H1 (cell line): ENCODE results near the gene COL27A1. TPM values are rescaled to one million over a fixed set of nuclear protein-coding genes. Genes with fewer than 3 reads are reported as not detected.

Experiments
- CTCF ChIA-PET: fragments of 300-600 bp; sonication (Branson Sonifier 250); formaldehyde crosslinking; loops from one replicate; lab custom pipeline; 2021; ENCODE audit not compliant: partially characterized antibody; lab: Charles Lee
- POLR2A ChIA-PET: fragments of 300-600 bp; sonication (Branson Sonifier 250); formaldehyde crosslinking; loops from one replicate; lab custom pipeline; 2021; ENCODE audit warnings: inconsistent platforms; ENCODE audit not compliant: partially characterized antibody; lab: Charles Lee
- DNase-seq, 2 experiments: peaks; one replicate each; pipeline versions ENCODE4 v3.0.0 to v3.0.0-alpha.2; 2010 to 2022; ENCODE audit warnings: low spot score in 2 of 2, low read depth in 1 of 2, mixed read lengths in 1 of 2
- FAIRE-seq: peaks from 2 replicates; lab custom pipeline; 2011; peaks lifted over from hg19 to GRCh38; lab: Jason Lieb, UNC
- H2AFZ ChIP-seq: 2 replicates; pipeline ENCODE4 v1.8.1; 2012; ENCODE audit warnings: low read length, inconsistent platforms
- H2AK5ac ChIP-seq: 2 replicates; pipeline ENCODE4 v1.6.1; 2013; ENCODE audit warnings: low read depth, low read length
- H2BK120ac ChIP-seq: replicated peaks from 2 replicates; pipeline ENCODE3; 2013; ENCODE audit warnings: low read depth, low read length, inconsistent platforms
- H2BK12ac ChIP-seq: 2 replicates; pipeline ENCODE4 v1.6.1; 2013; ENCODE audit warnings: low read depth, low read length
- H2BK15ac ChIP-seq: 2 replicates; pipeline ENCODE4 v1.6.1; 2013; ENCODE audit warnings: low read length
- H2BK20ac ChIP-seq: 2 replicates; pipeline ENCODE4 v1.6.1; 2013; ENCODE audit warnings: low read length
- H2BK5ac ChIP-seq: 2 replicates; pipeline ENCODE4 v1.6.1; 2013; ENCODE audit warnings: low read depth, low read length
- H3K14ac ChIP-seq: 2 replicates; pipeline ENCODE4 v1.6.1; 2013; ENCODE audit warnings: inconsistent platforms; ENCODE audit not compliant: insufficient read length
- H3K18ac ChIP-seq: 2 replicates; pipeline ENCODE4 v1.6.1; 2013; ENCODE audit warnings: low read length; ENCODE audit errors: extremely low read depth
- H3K23ac ChIP-seq: 2 replicates; pipeline ENCODE4 v1.6.1; 2013; ENCODE audit warnings: inconsistent platforms; ENCODE audit not compliant: insufficient read length
- H3K23me2 ChIP-seq: 2 replicates; pipeline ENCODE4 v1.6.1; 2013; ENCODE audit warnings: low read depth, low read length
- H3K27ac ChIP-seq: 2 replicates; pipeline ENCODE4 v1.6.1; 2011; ENCODE audit warnings: low read depth, low read length, inconsistent platforms
- H3K27me3 ChIP-seq, 4 experiments: replicated peaks in 1 of 4; 1 replicate in 1 of 4; 2 replicates in 3 of 4; pipeline versions ENCODE4 v1.6.1 to v1.8.1; 2011 to 2013; ENCODE audit warnings: low read length in 3 of 4, mild to moderate bottlenecking in 3 of 4, inconsistent platforms in 2 of 4, mixed read lengths in 2 of 4, moderate library complexity in 1 of 4; ENCODE audit not compliant: control insufficient read depth in 3 of 4, insufficient read depth in 3 of 4; ENCODE audit errors: extremely low read depth in 1 of 4
- H3K36me3 ChIP-seq, 4 experiments: 2 replicates each; pipeline versions ENCODE4 v1.6.1 to v1.8.1; 2011 to 2013; ENCODE audit warnings: mild to moderate bottlenecking in 4 of 4, low read length in 3 of 4, moderate library complexity in 2 of 4, control low read depth in 1 of 4, inconsistent platforms in 1 of 4; ENCODE audit not compliant: insufficient read depth in 4 of 4, control insufficient read depth in 2 of 4
- H3K4ac ChIP-seq: replicated peaks from 2 replicates; pipeline ENCODE3; 2013; ENCODE audit warnings: low read length, low read depth, mixed read lengths, inconsistent platforms; ENCODE audit not compliant: insufficient read length
- H3K4me1 ChIP-seq, 4 experiments: replicated peaks in 1 of 4; 1 replicate in 1 of 4; 2 replicates in 3 of 4; pipeline versions ENCODE4 v1.6.1 to v1.8.1; 2011 to 2013; ENCODE audit warnings: low read length in 3 of 4, inconsistent platforms in 2 of 4, mixed read lengths in 1 of 4; ENCODE audit not compliant: insufficient read depth in 4 of 4, control insufficient read depth in 3 of 4
- H3K4me2 ChIP-seq, 2 experiments: 2 replicates each; pipeline versions ENCODE4 v1.6.1 to v1.8.1; 2011 to 2013; ENCODE audit warnings: low read depth in 2 of 2, low read length in 2 of 2, control low read depth in 1 of 2, inconsistent platforms in 1 of 2, mild to moderate bottlenecking in 1 of 2; ENCODE audit not compliant: insufficient read depth in 1 of 2
- H3K4me3 ChIP-seq, 4 experiments: fragments of 200-600, 300-600 bp in 1 of 4; sonication (generic), shearing (Covaris generic), sonication (Bioruptor Twin) in 1 of 4; 2 replicates each; pipeline versions ENCODE4 v1.5.1 to v1.8.1; 2011 to 2016; ENCODE audit warnings: low read length in 4 of 4, low read depth in 3 of 4, control low read depth in 2 of 4, inconsistent platforms in 2 of 4, mild to moderate bottlenecking in 2 of 4, mixed read lengths in 1 of 4, moderate library complexity in 1 of 4; ENCODE audit not compliant: insufficient read depth in 2 of 4; ENCODE audit errors: extremely low read depth in 1 of 4
- H3K56ac ChIP-seq: replicated peaks from 2 replicates; pipeline ENCODE3; 2013; ENCODE audit warnings: low read depth, mild to moderate bottlenecking, mixed read lengths, low read length, inconsistent platforms; ENCODE audit not compliant: insufficient read length
- H3K79me1 ChIP-seq: 2 replicates; pipeline ENCODE4 v1.6.1; 2013; ENCODE audit warnings: low read depth, low read length, control low read depth
- H3K79me2 ChIP-seq, 2 experiments: 2 replicates each; pipeline versions ENCODE4 v1.6.1 to v1.8.1; 2012 to 2013; ENCODE audit warnings: low read length in 2 of 2, mild to moderate bottlenecking in 2 of 2, inconsistent platforms in 1 of 2; ENCODE audit not compliant: insufficient read depth in 2 of 2, control insufficient read depth in 1 of 2
- H3K9ac ChIP-seq, 4 experiments: replicated peaks in 1 of 4; 1 replicate in 1 of 4; 2 replicates in 3 of 4; pipeline versions ENCODE4 v1.6.1 to v1.8.1; 2011 to 2013; ENCODE audit warnings: low read depth in 3 of 4, low read length in 3 of 4, control low read depth in 2 of 4, mild to moderate bottlenecking in 2 of 4, moderate library complexity in 2 of 4, inconsistent platforms in 1 of 4; ENCODE audit errors: extremely low read depth in 1 of 4
- H3K9me3 ChIP-seq, 2 experiments: 2 replicates each; pipeline versions ENCODE4 v1.6.1 to v1.8.1; 2012 to 2013; ENCODE audit warnings: mild to moderate bottlenecking in 2 of 2, moderate library complexity in 2 of 2, control low read depth in 1 of 2, inconsistent platforms in 1 of 2, low read depth in 1 of 2, low read length in 1 of 2, mixed read lengths in 1 of 2; ENCODE audit not compliant: insufficient read depth in 2 of 2
- H4K20me1 ChIP-seq, 2 experiments: replicated peaks in 1 of 2; 2 replicates each; pipeline versions ENCODE3 to v1.8.1; 2011 to 2013; ENCODE audit warnings: inconsistent platforms in 2 of 2, low read length in 2 of 2, mild to moderate bottlenecking in 1 of 2; ENCODE audit not compliant: insufficient read depth in 2 of 2, control insufficient read depth in 1 of 2
- H4K5ac ChIP-seq: 2 replicates; pipeline ENCODE4 v1.6.1; 2013; ENCODE audit warnings: low read length, low read depth, mixed read lengths, inconsistent platforms; ENCODE audit not compliant: insufficient read length
- H4K8ac ChIP-seq: 2 replicates; pipeline ENCODE4 v1.8.0; 2013; ENCODE audit warnings: mild to moderate bottlenecking, moderate library complexity, low read length, inconsistent platforms; ENCODE audit not compliant: insufficient read depth; ENCODE audit errors: extremely low read depth
- H4K91ac ChIP-seq: replicated peaks from 2 replicates; pipeline ENCODE3; 2013; ENCODE audit warnings: low read length, mixed read lengths, inconsistent platforms; ENCODE audit not compliant: insufficient read length
- SUZ12 ChIP-seq: fragments of 200-600 bp; sonication (generic); IDR thresholded peaks from 2 replicates; pipeline ENCODE4 v1.6.1; 2012; ENCODE audit warnings: mild to moderate bottlenecking, inconsistent platforms, low read length, moderate library complexity, mixed read lengths
- WGBS, 2 experiments: shearing (Covaris generic) in 1 of 2; methylation state at CpG; one replicate each; pipeline versions ENCODE4 v1.1.6 to v1.1.7; 2013 to 2015; ENCODE audit warnings: low lambda C conversion rate in 2 of 2, mixed read lengths in 2 of 2, inconsistent platforms in 1 of 2, low coverage in 1 of 2, missing lambda C conversion rate in 1 of 2; ENCODE audit not compliant: insufficient replicate concordance in 2 of 2, insufficient coverage in 1 of 2, insufficient read length in 1 of 2; ENCODE audit errors: extremely low coverage in 1 of 2, missing lambda C conversion rate in 1 of 2; 5-methylcytosine and 5-hydroxymethylcytosine counted together
- polyA plus RNA-seq, 7 experiments: library from polyadenylated mRNA; depleted of rRNA in 3 of 7; stranded (reverse) in 5 of 7; unstranded in 2 of 7; fragments of >200 nt in 5 of 7; fragments of 200-250 nt in 2 of 7; gene quantifications; 1 replicate in 5 of 7; 2 replicates in 1 of 7; 4 replicates in 1 of 7; pipeline versions ENCODE4 v1.2.1 to v1.2.3, GENCODE V29; 2011 to 2013; ENCODE audit warnings: missing spikeins in 2 of 7, mixed read lengths in 2 of 7
- total RNA-seq: library from RNA; stranded (reverse); fragmentation: NEBNext Ultra II Directional; extraction: Animal tissue kit (Norgen Biotek cat#: 25700); gene quantifications from 2 replicates; pipeline ENCODE4 v1.2.1, GENCODE V29; 2021

COL27A1 gene
- total and polyA plus RNA-seq, 2 of the 8 experiments (the other 6 are each of a cell fraction or from before 2014, with no cell fraction given), result 15.1 to 22.8 TPM

GRCh38 chr9:114355821-114356220 is 200.5 kb downstream of the COL27A1 start:
- no peaks in the 10 kb centered on the region for H3K4me1 ChIP-seq
- CTCF ChIA-PET, result interaction anchor here (0.8 to 1.7 kb wide), 7 partner anchors 8 to 298 kb away, joined by 3 to 5 read pairs (median 4); no protein-coding TSS in a partner anchor
- DNase-seq, result no peak
- no peaks in the 10 kb centered on the region for H3K23me2 ChIP-seq
- no peaks in the 10 kb centered on the region for H3K27me3 ChIP-seq
- no peak overlapping the region for H2BK12ac ChIP-seq
- H3K36me3 ChIP-seq, result peaks cover 11 to 60% (median 39%) of the 10 kb centered on the region in 4 experiments
- no peak overlapping the region for H3K4me3 ChIP-seq
- no peaks in the 10 kb centered on the region for H3K79me2 ChIP-seq
- POLR2A ChIA-PET, result interaction anchor here (1.1 to 2.1 kb wide), 8 partner anchors 11 to 40 kb away, joined by 3 to 8 read pairs (median 4); no protein-coding TSS in a partner anchor
- no peak overlapping the region for H2BK5ac ChIP-seq
- no peak overlapping the region for H3K23ac ChIP-seq
- no peak overlapping the region for H3K4me2 ChIP-seq
- no peaks in the 10 kb centered on the region for H3K9me3 ChIP-seq
- no peak overlapping the region for H2AK5ac ChIP-seq
- no peak overlapping the region for H3K4ac ChIP-seq
- 88% methylated on average over 6 of the region's 6 CpGs; no CpG with 5 or more reads in 1 of the 2 experiments for WGBS, 2 experiments
- H2AFZ ChIP-seq, result no peak overlapping the region
- H2BK15ac ChIP-seq, result no peak overlapping the region
- H4K91ac ChIP-seq, result no peak overlapping the region
- H4K5ac ChIP-seq, result no peak overlapping the region
- H3K9ac ChIP-seq, result no peak overlapping the region
- H4K20me1 ChIP-seq, result peaks cover 0 to 3% of the 10 kb centered on the region in 2 experiments
- FAIRE-seq, result no peak
- no peak overlapping the region for H4K8ac ChIP-seq
- H3K18ac ChIP-seq, result no peak overlapping the region
- no peaks in the 10 kb centered on the region for H3K79me1 ChIP-seq
- no peak overlapping the region for H2BK20ac ChIP-seq
- no peak overlapping the region for H2BK120ac ChIP-seq
- no peak overlapping the region for H3K56ac ChIP-seq
- no peak overlapping the region for H3K14ac ChIP-seq
- H3K27ac ChIP-seq, result no peak overlapping the region
- no peak for TF ChIP-seq SUZ12
